ENCODE measurements around the gene TPRX2.

DNA sequence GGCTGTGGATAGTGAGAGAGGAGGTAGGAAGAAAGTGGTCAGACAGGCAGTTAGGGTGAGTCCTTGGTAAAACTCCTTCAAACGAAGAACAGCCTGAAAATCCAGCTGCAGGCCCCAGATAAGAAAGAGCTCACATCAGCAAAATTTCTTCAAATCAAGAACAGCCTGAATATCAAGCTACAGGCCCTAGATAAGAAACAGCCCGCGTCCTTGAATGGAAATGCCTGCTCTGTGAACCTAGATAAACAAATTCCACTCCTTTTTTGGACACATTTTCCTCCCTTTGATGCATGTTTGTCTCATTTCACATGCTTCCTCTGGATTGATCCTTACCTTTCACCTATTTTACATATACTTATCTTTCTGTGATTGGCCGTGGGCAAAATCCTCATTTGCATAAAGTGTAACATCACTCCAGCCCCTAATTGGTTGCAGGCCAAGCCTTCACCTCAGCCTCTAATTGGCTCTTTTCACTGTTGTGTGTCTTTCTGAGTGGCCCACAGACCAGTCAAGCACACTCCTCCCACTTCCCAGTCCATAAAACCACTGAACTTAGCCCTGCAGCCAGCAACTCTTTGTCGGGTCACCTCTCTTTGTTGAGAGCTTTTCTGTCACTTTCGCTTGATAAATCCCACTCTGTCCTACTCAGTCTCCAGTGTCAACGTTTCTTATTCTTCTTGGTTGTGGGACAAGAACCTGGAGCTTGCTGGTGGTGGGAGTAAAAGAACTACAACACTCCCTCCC is 33.1 kb downstream of the TPRX2 start:
- TF ChIP-seq CTCF (conservative IDR thresholded peaks at IDR 0.05; ENCODE audit: low read depth, low read length) (no peak), EZH2 (IDR thresholded peaks at IDR 0.05; ENCODE audit: borderline replicate concordance, low read depth, low read length, poor library complexity, severe bottlenecking) (no peak)
